H1 (cell line): Measurements from ENCODE around the gene SCGB3A1. TPM values are rescaled to one million over a fixed set of nuclear protein-coding genes. Genes with fewer than 3 reads are reported as not detected.

Experiments
- CTCF ChIA-PET: fragments of 300-600 bp; sonication (Branson Sonifier 250); formaldehyde crosslinking; loops from one replicate; lab custom pipeline; 2021; ENCODE audit not compliant: partially characterized antibody; lab: Charles Lee
- POLR2A ChIA-PET: fragments of 300-600 bp; sonication (Branson Sonifier 250); formaldehyde crosslinking; loops from one replicate; lab custom pipeline; 2021; ENCODE audit warnings: inconsistent platforms; ENCODE audit not compliant: partially characterized antibody; lab: Charles Lee
- DNase-seq, 2 experiments: peaks; one replicate each; pipeline versions ENCODE4 v3.0.0 to v3.0.0-alpha.2; 2010 to 2022; ENCODE audit warnings: low spot score in 2 of 2, low read depth in 1 of 2, mixed read lengths in 1 of 2
- FAIRE-seq: peaks from 2 replicates; lab custom pipeline; 2011; peaks lifted over from hg19 to GRCh38; lab: Jason Lieb, UNC
- H2AFZ ChIP-seq: 2 replicates; pipeline ENCODE4 v1.8.1; 2012; ENCODE audit warnings: low read length, inconsistent platforms
- H2AK5ac ChIP-seq: 2 replicates; pipeline ENCODE4 v1.6.1; 2013; ENCODE audit warnings: low read depth, low read length
- H2BK120ac ChIP-seq: replicated peaks from 2 replicates; pipeline ENCODE3; 2013; ENCODE audit warnings: low read depth, low read length, inconsistent platforms
- H2BK12ac ChIP-seq: 2 replicates; pipeline ENCODE4 v1.6.1; 2013; ENCODE audit warnings: low read depth, low read length
- H2BK15ac ChIP-seq: 2 replicates; pipeline ENCODE4 v1.6.1; 2013; ENCODE audit warnings: low read length
- H2BK20ac ChIP-seq: 2 replicates; pipeline ENCODE4 v1.6.1; 2013; ENCODE audit warnings: low read length
- H2BK5ac ChIP-seq: 2 replicates; pipeline ENCODE4 v1.6.1; 2013; ENCODE audit warnings: low read depth, low read length
- H3K14ac ChIP-seq: 2 replicates; pipeline ENCODE4 v1.6.1; 2013; ENCODE audit warnings: inconsistent platforms; ENCODE audit not compliant: insufficient read length
- H3K18ac ChIP-seq: 2 replicates; pipeline ENCODE4 v1.6.1; 2013; ENCODE audit warnings: low read length; ENCODE audit errors: extremely low read depth
- H3K23ac ChIP-seq: 2 replicates; pipeline ENCODE4 v1.6.1; 2013; ENCODE audit warnings: inconsistent platforms; ENCODE audit not compliant: insufficient read length
- H3K23me2 ChIP-seq: 2 replicates; pipeline ENCODE4 v1.6.1; 2013; ENCODE audit warnings: low read depth, low read length
- H3K27ac ChIP-seq: 2 replicates; pipeline ENCODE4 v1.6.1; 2011; ENCODE audit warnings: low read depth, low read length, inconsistent platforms
- H3K27me3 ChIP-seq, 4 experiments: replicated peaks in 1 of 4; 1 replicate in 1 of 4; 2 replicates in 3 of 4; pipeline versions ENCODE4 v1.6.1 to v1.8.1; 2011 to 2013; ENCODE audit warnings: low read length in 3 of 4, mild to moderate bottlenecking in 3 of 4, inconsistent platforms in 2 of 4, mixed read lengths in 2 of 4, moderate library complexity in 1 of 4; ENCODE audit not compliant: control insufficient read depth in 3 of 4, insufficient read depth in 3 of 4; ENCODE audit errors: extremely low read depth in 1 of 4
- H3K36me3 ChIP-seq, 4 experiments: 2 replicates each; pipeline versions ENCODE4 v1.6.1 to v1.8.1; 2011 to 2013; ENCODE audit warnings: mild to moderate bottlenecking in 4 of 4, low read length in 3 of 4, moderate library complexity in 2 of 4, control low read depth in 1 of 4, inconsistent platforms in 1 of 4; ENCODE audit not compliant: insufficient read depth in 4 of 4, control insufficient read depth in 2 of 4
- H3K4ac ChIP-seq: replicated peaks from 2 replicates; pipeline ENCODE3; 2013; ENCODE audit warnings: low read length, low read depth, mixed read lengths, inconsistent platforms; ENCODE audit not compliant: insufficient read length
- H3K4me1 ChIP-seq, 4 experiments: replicated peaks in 1 of 4; 1 replicate in 1 of 4; 2 replicates in 3 of 4; pipeline versions ENCODE4 v1.6.1 to v1.8.1; 2011 to 2013; ENCODE audit warnings: low read length in 3 of 4, inconsistent platforms in 2 of 4, mixed read lengths in 1 of 4; ENCODE audit not compliant: insufficient read depth in 4 of 4, control insufficient read depth in 3 of 4
- H3K4me2 ChIP-seq, 2 experiments: 2 replicates each; pipeline versions ENCODE4 v1.6.1 to v1.8.1; 2011 to 2013; ENCODE audit warnings: low read depth in 2 of 2, low read length in 2 of 2, control low read depth in 1 of 2, inconsistent platforms in 1 of 2, mild to moderate bottlenecking in 1 of 2; ENCODE audit not compliant: insufficient read depth in 1 of 2
- H3K4me3 ChIP-seq, 4 experiments: fragments of 200-600, 300-600 bp in 1 of 4; sonication (generic), shearing (Covaris generic), sonication (Bioruptor Twin) in 1 of 4; 2 replicates each; pipeline versions ENCODE4 v1.5.1 to v1.8.1; 2011 to 2016; ENCODE audit warnings: low read length in 4 of 4, low read depth in 3 of 4, control low read depth in 2 of 4, inconsistent platforms in 2 of 4, mild to moderate bottlenecking in 2 of 4, mixed read lengths in 1 of 4, moderate library complexity in 1 of 4; ENCODE audit not compliant: insufficient read depth in 2 of 4; ENCODE audit errors: extremely low read depth in 1 of 4
- H3K56ac ChIP-seq: replicated peaks from 2 replicates; pipeline ENCODE3; 2013; ENCODE audit warnings: low read depth, mild to moderate bottlenecking, mixed read lengths, low read length, inconsistent platforms; ENCODE audit not compliant: insufficient read length
- H3K79me1 ChIP-seq: 2 replicates; pipeline ENCODE4 v1.6.1; 2013; ENCODE audit warnings: low read depth, low read length, control low read depth
- H3K79me2 ChIP-seq, 2 experiments: 2 replicates each; pipeline versions ENCODE4 v1.6.1 to v1.8.1; 2012 to 2013; ENCODE audit warnings: low read length in 2 of 2, mild to moderate bottlenecking in 2 of 2, inconsistent platforms in 1 of 2; ENCODE audit not compliant: insufficient read depth in 2 of 2, control insufficient read depth in 1 of 2
- H3K9ac ChIP-seq, 4 experiments: replicated peaks in 1 of 4; 1 replicate in 1 of 4; 2 replicates in 3 of 4; pipeline versions ENCODE4 v1.6.1 to v1.8.1; 2011 to 2013; ENCODE audit warnings: low read depth in 3 of 4, low read length in 3 of 4, control low read depth in 2 of 4, mild to moderate bottlenecking in 2 of 4, moderate library complexity in 2 of 4, inconsistent platforms in 1 of 4; ENCODE audit errors: extremely low read depth in 1 of 4
- H3K9me3 ChIP-seq, 2 experiments: 2 replicates each; pipeline versions ENCODE4 v1.6.1 to v1.8.1; 2012 to 2013; ENCODE audit warnings: mild to moderate bottlenecking in 2 of 2, moderate library complexity in 2 of 2, control low read depth in 1 of 2, inconsistent platforms in 1 of 2, low read depth in 1 of 2, low read length in 1 of 2, mixed read lengths in 1 of 2; ENCODE audit not compliant: insufficient read depth in 2 of 2
- H4K20me1 ChIP-seq, 2 experiments: replicated peaks in 1 of 2; 2 replicates each; pipeline versions ENCODE3 to v1.8.1; 2011 to 2013; ENCODE audit warnings: inconsistent platforms in 2 of 2, low read length in 2 of 2, mild to moderate bottlenecking in 1 of 2; ENCODE audit not compliant: insufficient read depth in 2 of 2, control insufficient read depth in 1 of 2
- H4K5ac ChIP-seq: 2 replicates; pipeline ENCODE4 v1.6.1; 2013; ENCODE audit warnings: low read length, low read depth, mixed read lengths, inconsistent platforms; ENCODE audit not compliant: insufficient read length
- H4K8ac ChIP-seq: 2 replicates; pipeline ENCODE4 v1.8.0; 2013; ENCODE audit warnings: mild to moderate bottlenecking, moderate library complexity, low read length, inconsistent platforms; ENCODE audit not compliant: insufficient read depth; ENCODE audit errors: extremely low read depth
- H4K91ac ChIP-seq: replicated peaks from 2 replicates; pipeline ENCODE3; 2013; ENCODE audit warnings: low read length, mixed read lengths, inconsistent platforms; ENCODE audit not compliant: insufficient read length
- ATF3 ChIP-seq: IDR thresholded peaks from 2 replicates; pipeline ENCODE4 v1.6.1; 2011; ENCODE audit warnings: low read depth, mild to moderate bottlenecking, low read length; ENCODE audit not compliant: insufficient read depth
- CEBPB ChIP-seq: IDR thresholded peaks from 2 replicates; pipeline ENCODE4 v1.6.1; 2012; ENCODE audit warnings: low read depth, low read length
- CREB1 ChIP-seq: IDR thresholded peaks from 2 replicates; pipeline ENCODE4 v1.6.1; 2012; ENCODE audit warnings: inconsistent platforms
- EP300 ChIP-seq, 2 experiments: IDR thresholded peaks; 1 replicate in 1 of 2; 2 replicates in 1 of 2; pipeline ENCODE4 v1.6.1; 2011 to 2012; ENCODE audit warnings: low read depth in 2 of 2, low read length in 2 of 2, mild to moderate bottlenecking in 2 of 2, borderline replicate concordance in 1 of 2, inconsistent platforms in 1 of 2, moderate library complexity in 1 of 2
- KDM1A ChIP-seq: fragments of 200-600, 300-600 bp; sonication (generic); IDR thresholded peaks from 2 replicates; pipeline ENCODE4 v1.7.1; 2016; ENCODE audit warnings: mild to moderate bottlenecking, low read length, borderline replicate concordance
- MAFK ChIP-seq: IDR thresholded peaks from 2 replicates; pipeline ENCODE4 v1.6.1; 2012; ENCODE audit warnings: low read depth, mild to moderate bottlenecking, improper control_type of control experiment, low read length
- RBBP5 ChIP-seq: IDR thresholded peaks from 2 replicates; pipeline ENCODE4 v1.7.1; 2012; ENCODE audit warnings: low read depth, mild to moderate bottlenecking, inconsistent platforms, low read length, moderate library complexity, borderline replicate concordance
- RNF2 ChIP-seq: fragments of 200-900, 300-1000 bp; sonication (generic); IDR thresholded peaks from 2 replicates; pipeline ENCODE4 v1.7.1; 2016; ENCODE audit warnings: borderline replicate concordance, low read depth, mild to moderate bottlenecking, antibody characterized with exemption, low read length; ENCODE audit not compliant: poor library complexity, severe bottlenecking; ENCODE audit errors: missing control alignments
- RXRA ChIP-seq: IDR thresholded peaks from 2 replicates; pipeline ENCODE4 v1.6.1; 2011; ENCODE audit warnings: low read depth, mild to moderate bottlenecking, low read length, moderate library complexity; ENCODE audit not compliant: insufficient read depth
- SIN3A ChIP-seq, 2 experiments: IDR thresholded peaks in 1 of 2; conservative IDR thresholded peaks in 1 of 2; 2 replicates each; pipeline ENCODE4 v1.6.1; 2011 to 2012; ENCODE audit warnings: low read length in 2 of 2, improper control_type of control experiment in 1 of 2, low read depth in 1 of 2, mild to moderate bottlenecking in 1 of 2
- TAF7 ChIP-seq: optimal IDR thresholded peaks from 2 replicates; pipeline ENCODE3; 2011; ENCODE audit warnings: low read depth, mild to moderate bottlenecking, inconsistent platforms, low read length, moderate library complexity, borderline replicate concordance
- WGBS, 2 experiments: shearing (Covaris generic) in 1 of 2; methylation state at CpG; one replicate each; pipeline versions ENCODE4 v1.1.6 to v1.1.7; 2013 to 2015; ENCODE audit warnings: low lambda C conversion rate in 2 of 2, mixed read lengths in 2 of 2, inconsistent platforms in 1 of 2, low coverage in 1 of 2, missing lambda C conversion rate in 1 of 2; ENCODE audit not compliant: insufficient replicate concordance in 2 of 2, insufficient coverage in 1 of 2, insufficient read length in 1 of 2; ENCODE audit errors: extremely low coverage in 1 of 2, missing lambda C conversion rate in 1 of 2; 5-methylcytosine and 5-hydroxymethylcytosine counted together
- polyA plus RNA-seq, 7 experiments: library from polyadenylated mRNA; depleted of rRNA in 3 of 7; stranded (reverse) in 5 of 7; unstranded in 2 of 7; fragments of >200 nt in 5 of 7; fragments of 200-250 nt in 2 of 7; gene quantifications; 1 replicate in 5 of 7; 2 replicates in 1 of 7; 4 replicates in 1 of 7; pipeline versions ENCODE4 v1.2.1 to v1.2.3, GENCODE V29; 2011 to 2013; ENCODE audit warnings: missing spikeins in 2 of 7, mixed read lengths in 2 of 7
- total RNA-seq: library from RNA; stranded (reverse); fragmentation: NEBNext Ultra II Directional; extraction: Animal tissue kit (Norgen Biotek cat#: 25700); gene quantifications from 2 replicates; pipeline ENCODE4 v1.2.1, GENCODE V29; 2021

The SCGB3A1 gene
- total and polyA plus RNA-seq, 2 of the 8 experiments (the other 6 are each of a cell fraction or from before 2014, with no cell fraction given), result 0.20 TPM; not detected in 1

GRCh38 chr5:180620014-180620413 lies 28.7 kb upstream of the SCGB3A1 start:
- H3K56ac ChIP-seq, result no peak overlapping the region
- H2BK20ac ChIP-seq, result no peak overlapping the region
- no peak overlapping the region for H2BK120ac ChIP-seq
- no peak overlapping the region for H3K27ac ChIP-seq
- peaks cover 0 to 13% (median 7%) of the 10 kb centered on the region in 4 experiments; a peak in 5 of 7 replicates for H3K27me3 ChIP-seq
- H2AFZ ChIP-seq, result no peak overlapping the region
- no peaks in the 10 kb centered on the region for H3K9me3 ChIP-seq
- no peak for TF ChIP-seq RBBP5
- no peak for TF ChIP-seq SIN3A (conservative IDR thresholded peaks at IDR 0.05 in 1 of 2, IDR thresholded peaks at IDR 0.05 in 1 of 2; ENCODE audit: low read depth in 1 of 2, low read length in 2 of 2)
- no peak for TF ChIP-seq RXRA
- no peak for TF ChIP-seq RNF2
- no peak for TF ChIP-seq TAF7
- no peak for TF ChIP-seq CREB1
- TF ChIP-seq ATF3, result no peak
- no peak for TF ChIP-seq MAFK
- no peak for TF ChIP-seq EP300 (IDR thresholded peaks at IDR 0.05; ENCODE audit: borderline replicate concordance in 1 of 2, low read depth in 2 of 2, low read length in 2 of 2)
- TF ChIP-seq CEBPB, result no peak
- no peak for TF ChIP-seq KDM1A
- POLR2A ChIA-PET, result interaction anchor here (0.6 to 1.6 kb wide), 4 partner anchors 10 to 1015 kb away, joined by 3 to 6 read pairs (median 3); no protein-coding TSS in a partner anchor
- peaks cover 4% of the 10 kb centered on the region; the same call in 1 of the 2 replicates for H3K23me2 ChIP-seq
- H2BK12ac ChIP-seq, result 0 out of 2 replicates have a peak overlapping the region, but pooled peaks have one; percentile 9
- H2BK15ac ChIP-seq, result no peak overlapping the region
- H4K91ac ChIP-seq, result no peak overlapping the region
- H3K4ac ChIP-seq, result no peak overlapping the region
- no peak overlapping the region for H2BK5ac ChIP-seq
- CTCF ChIA-PET, result interaction anchor here (0.8 to 4.9 kb wide), 25 partner anchors 8 to 416 kb away, joined by 3 to 52 read pairs (median 4); partner anchors contain the start of gene FLT4
- H3K4me3 ChIP-seq, result no peak overlapping the region
- DNase-seq, result no peak
- no peak for FAIRE-seq
- peak overlapping the region; percentile 62; the same call in 1 of the 2 replicates for H4K8ac ChIP-seq
- H3K9ac ChIP-seq, result no peak overlapping the region
- no peaks in the 10 kb centered on the region for H3K79me1 ChIP-seq
- no peak overlapping the region for H3K18ac ChIP-seq
- no peak overlapping the region for H3K23ac ChIP-seq
- 90% methylated on average over 13 of the region's 14 CpGs; no CpG with 5 or more reads in 1 of the 2 experiments for WGBS, 2 experiments
- no peaks in the 10 kb centered on the region for H3K36me3 ChIP-seq
- H2AK5ac ChIP-seq, result no peak overlapping the region
- no peak overlapping the region for H3K14ac ChIP-seq
- H4K5ac ChIP-seq, result no peak overlapping the region
- H3K4me2 ChIP-seq, result peak overlapping the region in 1 of 2 experiments; percentile 87; a peak in 1 of 4 replicates
- peaks cover 0 to 4% (median 1%) of the 10 kb centered on the region in 4 experiments; a peak in 4 of 7 replicates for H3K4me1 ChIP-seq
- H3K79me2 ChIP-seq, result no peaks in the 10 kb centered on the region
- H4K20me1 ChIP-seq, result peaks cover 0 to 2% of the 10 kb centered on the region in 2 experiments
